ENCODE data around the gene CHST15.

The CHST15 gene

GRCh38 chr10:124000792-124001201, 92.6 kb downstream of the CHST15 start:
- H3K27me3 ChIP-seq = no peaks in the 10 kb centered on the region
- no peak for DNase-seq
- no peak for TF ChIP-seq CTCF (IDR thresholded peaks at IDR 0.05; ENCODE audit: low read depth, low read length)
- no peaks in the 10 kb centered on the region; the same call in 1 of the 2 replicates for H3K4me1 ChIP-seq
- H3K4me3 ChIP-seq (ENCODE audit: low read depth, low read length) = no peak overlapping the region
- no peaks in the 10 kb centered on the region for H3K9me3 ChIP-seq
- H3K36me3 ChIP-seq = no peaks in the 10 kb centered on the region

GRCh38 chr10:123999956-124000615, 93.3 kb downstream of the CHST15 start:
- Histone ChIP-seq H3K27me3 (no peaks in the 10 kb centered on the region), H3K4me3 (ENCODE audit: low read depth, low read length) (no peak overlapping the region), H3K4me1 (no peaks in the 10 kb centered on the region), H3K9me3 (no peaks in the 10 kb centered on the region), H3K36me3 (no peaks in the 10 kb centered on the region)
- no peak for TF ChIP-seq CTCF (IDR thresholded peaks at IDR 0.05; ENCODE audit: low read depth, low read length)
- DNase-seq = no peak

GRCh38 chr10:123999261-123999660, 94.1 kb downstream of the CHST15 start:
- TF ChIP-seq CTCF (IDR thresholded peaks at IDR 0.05; ENCODE audit: low read depth, low read length) = no peak
- no peak overlapping the region for H3K4me3 ChIP-seq (ENCODE audit: low read depth, low read length)
- H3K9me3 ChIP-seq = no peaks in the 10 kb centered on the region
- H3K27me3 ChIP-seq = peaks cover 4% of the 10 kb centered on the region
- DNase-seq = no peak
- no peaks in the 10 kb centered on the region for H3K36me3 ChIP-seq
- no peaks in the 10 kb centered on the region for H3K4me1 ChIP-seq

GRCh38 chr10:123998197-123999141, 94.9 kb downstream of the CHST15 start:
- Histone ChIP-seq H3K27me3 (peaks cover 12% of the 10 kb centered on the region), H3K4me3 (ENCODE audit: low read depth, low read length) (no peak overlapping the region), H3K4me1 (no peaks in the 10 kb centered on the region), H3K36me3 (no peaks in the 10 kb centered on the region), H3K9me3 (no peaks in the 10 kb centered on the region)
- no peak for DNase-seq
- no peak for TF ChIP-seq CTCF (IDR thresholded peaks at IDR 0.05; ENCODE audit: low read depth, low read length)

- Histone ChIP-seq H3K9me3 (no peaks in the 10 kb centered on the region), H3K36me3 (no peaks in the 10 kb centered on the region), H3K4me3 (ENCODE audit: low read depth, low read length) (no peak overlapping the region), H3K27me3 (peaks cover 17% of the 10 kb centered on the region), H3K4me1 (no peaks in the 10 kb centered on the region)
- no peak for TF ChIP-seq CTCF (IDR thresholded peaks at IDR 0.05; ENCODE audit: low read depth, low read length)
- no peak for DNase-seq
These were observed 95.8 kb downstream of the CHST15 start for GRCh38 chr10:123997486-123998196.

All from BE2C (cell line).